Mammary epithelial cell (primary cell): Measurements from ENCODE around the gene TRPM8.
"Not testable (repeated sequence)": the region's sequence is repeated elsewhere in the genome, so short reads cannot be mapped to it uniquely, and the experiment has no call there.

Experiments used
- EZH2 ChIP-seq: IDR thresholded peaks from 2 replicates; pipeline ENCODE4 v1.6.1; 2012; ENCODE audit warnings: low read length, inconsistent platforms, borderline replicate concordance
- TF ChIP-seq, protein P1 (sequence below), 2 donors: IDR thresholded peaks in 1 of 2; conservative IDR thresholded peaks in 1 of 2; 2 replicates each; pipeline ENCODE4 v1.5.1; 2011 to 2012; ENCODE audit warnings: inconsistent platforms in 2 of 2, low read length in 2 of 2, mild to moderate bottlenecking in 2 of 2, control low read depth in 1 of 2, low read depth in 1 of 2; ENCODE audit not compliant: insufficient read depth in 1 of 2; ENCODE audit errors: extremely low read depth in 1 of 2

GRCh38 chr2:233896253-233896652, 20.9 kb upstream of the TRPM8 start:
- TF ChIP-seq, protein P1, sequence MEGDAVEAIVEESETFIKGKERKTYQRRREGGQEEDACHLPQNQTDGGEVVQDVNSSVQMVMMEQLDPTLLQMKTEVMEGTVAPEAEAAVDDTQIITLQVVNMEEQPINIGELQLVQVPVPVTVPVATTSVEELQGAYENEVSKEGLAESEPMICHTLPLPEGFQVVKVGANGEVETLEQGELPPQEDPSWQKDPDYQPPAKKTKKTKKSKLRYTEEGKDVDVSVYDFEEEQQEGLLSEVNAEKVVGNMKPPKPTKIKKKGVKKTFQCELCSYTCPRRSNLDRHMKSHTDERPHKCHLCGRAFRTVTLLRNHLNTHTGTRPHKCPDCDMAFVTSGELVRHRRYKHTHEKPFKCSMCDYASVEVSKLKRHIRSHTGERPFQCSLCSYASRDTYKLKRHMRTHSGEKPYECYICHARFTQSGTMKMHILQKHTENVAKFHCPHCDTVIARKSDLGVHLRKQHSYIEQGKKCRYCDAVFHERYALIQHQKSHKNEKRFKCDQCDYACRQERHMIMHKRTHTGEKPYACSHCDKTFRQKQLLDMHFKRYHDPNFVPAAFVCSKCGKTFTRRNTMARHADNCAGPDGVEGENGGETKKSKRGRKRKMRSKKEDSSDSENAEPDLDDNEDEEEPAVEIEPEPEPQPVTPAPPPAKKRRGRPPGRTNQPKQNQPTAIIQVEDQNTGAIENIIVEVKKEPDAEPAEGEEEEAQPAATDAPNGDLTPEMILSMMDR (conservative IDR thresholded peaks at IDR 0.05 in 1 of 2, IDR thresholded peaks at IDR 0.05 in 1 of 2; ENCODE audit: extremely low read depth in 1 of 2, insufficient read depth in 1 of 2, low read depth in 1 of 2, low read length in 2 of 2) = not testable (repeated sequence)
- TF ChIP-seq EZH2 = not testable (repeated sequence)
